GM12878 (cell line): ENCODE results near the gene GFM2. TPM values are rescaled to one million over a fixed set of nuclear protein-coding genes. Genes with fewer than 3 reads are reported as not detected.

Source experiments
- ATAC-seq: fragments of 200-7000 bp; cut with Tn5 transposase; 3 replicates; pipeline ENCODE4 v1.9.1; 2020; ENCODE audit warnings: mild to moderate bottlenecking, moderate library complexity
- BruUV-seq: library from RNA; stranded (reverse); fragments of 400-500 nt; replicated peaks from 2 replicates; lab custom pipeline; 2021; lab: Mats Ljungman, UMichigan
- CTCF ChIA-PET: fragments of 300-600 bp; sonication (Branson Sonifier 250); formaldehyde crosslinking; extraction: SDS; loops from one replicate; lab custom pipeline; 2021; ENCODE audit warnings: inconsistent platforms; lab: Yijun Ruan, JAX
- POLR2A ChIA-PET: fragments of 350-600 bp; formaldehyde crosslinking; extraction: SDS; loops from one replicate; lab custom pipeline; 2021; ENCODE audit warnings: inconsistent platforms; lab: Charles Lee
- RAD21 ChIA-PET: fragments of 300-600 bp; sonication (Branson Sonifier 250); formaldehyde crosslinking; loops from one replicate; lab custom pipeline; 2023; ENCODE audit warnings: antibody characterized with exemption; ENCODE audit not compliant: unreplicated experiment; lab: Charles Lee
- SMC1A ChIA-PET: fragments of 300-600 bp; sonication (Branson Sonifier 250); formaldehyde crosslinking; loops from one replicate; lab custom pipeline; 2023; ENCODE audit not compliant: unreplicated experiment, uncharacterized antibody; lab: Charles Lee
- DNase-seq: peaks from one replicate; pipeline ENCODE4 v3.0.0-alpha.2; 2011; ENCODE audit warnings: low read depth, low spot score
- FAIRE-seq: peaks from 3 replicates; lab custom pipeline; 2011; peaks lifted over from hg19 to GRCh38; lab: Jason Lieb, UNC
- H2AFZ ChIP-seq: 2 replicates; pipeline ENCODE4 v1.6.0; 2011; ENCODE audit warnings: low read depth, low read length, control low read depth; ENCODE audit not compliant: control insufficient read depth
- H3K27ac ChIP-seq: 2 replicates; pipeline ENCODE4 v1.5.1; 2011; ENCODE audit warnings: control low read depth; ENCODE audit not compliant: control insufficient read depth, insufficient read depth
- H3K27me3 ChIP-seq, 2 experiments: replicated peaks in 1 of 2; 2 replicates each; pipeline versions ENCODE4 v1.6.0 to v1.6.1; 2011; ENCODE audit warnings: low read length in 1 of 2; ENCODE audit not compliant: control insufficient read depth in 2 of 2, insufficient read depth in 2 of 2
- H3K36me3 ChIP-seq, 2 experiments: 2 replicates each; pipeline ENCODE4 v1.5.1; 2011; ENCODE audit warnings: low read length in 1 of 2; ENCODE audit not compliant: control insufficient read depth in 2 of 2, insufficient read depth in 2 of 2
- H3K4me1 ChIP-seq: 2 replicates; pipeline ENCODE4 v1.6.1; 2011; ENCODE audit warnings: mild to moderate bottlenecking, low read length, moderate library complexity, mixed read lengths; ENCODE audit not compliant: control insufficient read depth, insufficient read depth
- H3K4me2 ChIP-seq: 2 replicates; pipeline ENCODE4 v1.6.0; 2011; ENCODE audit warnings: control low read depth; ENCODE audit not compliant: control insufficient read depth, insufficient read depth
- H3K4me3 ChIP-seq: fragments of 200-600 bp; sonication (generic); 2 replicates; pipeline ENCODE4 v1.5.1; 2016
- H3K79me2 ChIP-seq: 2 replicates; pipeline ENCODE4 v1.6.0; 2011; ENCODE audit warnings: low read length; ENCODE audit not compliant: control insufficient read depth, insufficient read depth
- H3K9ac ChIP-seq: 2 replicates; pipeline ENCODE4 v1.8.0; 2011; ENCODE audit warnings: low read length, control low read depth, mixed read lengths; ENCODE audit not compliant: control insufficient read depth, insufficient read depth
- H3K9me3 ChIP-seq: replicated peaks from 3 replicates; pipeline ENCODE4 v1.5.1; 2011; ENCODE audit warnings: mild to moderate bottlenecking, low read length; ENCODE audit not compliant: control insufficient read depth, insufficient read depth
- H4K20me1 ChIP-seq: 2 replicates; pipeline ENCODE4 v1.6.0; 2011; ENCODE audit not compliant: control insufficient read depth, insufficient read depth
- CBX3 ChIP-seq: fragments of 200-600 bp; sonication (generic); IDR thresholded peaks from 2 replicates; pipeline ENCODE4 v1.6.1; 2016; ENCODE audit warnings: low read depth, borderline replicate concordance
- MTA2 ChIP-seq: fragments of 450-650 bp; IDR thresholded peaks from 2 replicates; pipeline ENCODE4 v1.6.1; 2016; ENCODE audit warnings: low read depth, mild to moderate bottlenecking, moderate library complexity
- NR2C1 ChIP-seq: fragments of 450-650 bp; IDR thresholded peaks from 2 replicates; pipeline ENCODE4 v1.6.1; 2017; ENCODE audit warnings: antibody characterized with exemption, mild to moderate bottlenecking, moderate library complexity
- ZNF687 ChIP-seq: fragments of 450-650 bp; IDR thresholded peaks from 2 replicates; pipeline ENCODE4 v1.6.1; 2017; ENCODE audit warnings: mild to moderate bottlenecking, moderate library complexity
- WGBS: methylation state at CpG from one replicate; pipeline ENCODE4 v1.1.6; 2016; ENCODE audit warnings: low lambda C conversion rate; ENCODE audit not compliant: insufficient replicate concordance, insufficient coverage; ENCODE audit errors: missing lambda C conversion rate; 5-methylcytosine and 5-hydroxymethylcytosine counted together
- in situ Hi-C: fragments of 300-500 bp; cut with MboI; formaldehyde crosslinking; loops from 9 replicates; pipeline ENCODE4 v1.14.3; 2018; ENCODE audit warnings: mixed read lengths
- intact Hi-C: fragments of 100-400 bp; cut with micrococcal nuclease; formaldehyde crosslinking; loops from one replicate; pipeline ENCODE4 v1.14.2; 2022; ENCODE audit not compliant: unreplicated experiment
- polyA plus RNA-seq, 11 experiments: library from polyadenylated mRNA; depleted of rRNA in 4 of 11; unstranded in 6 of 11; stranded (reverse) in 5 of 11; fragments of >200 nt; fragmentation: Nextera tagmentation in 4 of 11; fragmentation: Illumina TruSeq in 1 of 11; extraction: Ambion mirVana in 4 of 11; extraction: Trizol in 1 of 11; gene quantifications; 1 replicate in 1 of 11; 2 replicates in 10 of 11; pipeline versions ENCODE4 v1.2.1 to v1.2.3, GENCODE V29; 2011 to 2016; ENCODE audit warnings: inconsistent platforms in 2 of 11, missing spikeins in 2 of 11, low read depth in 1 of 11
- total RNA-seq, 4 experiments: library from RNA; depleted of rRNA in 3 of 4; stranded (reverse); fragments of >200 nt in 3 of 4; fragmentation: Illumina TruSeq in 1 of 4; extraction: Trizol in 1 of 4; gene quantifications; 2 replicates each; pipeline versions ENCODE4 v1.2.1 to v1.2.3, GENCODE V29; 2013 to 2021

Gene GFM2
- total and polyA plus RNA-seq, 10 of the 15 experiments (the other 5 are each of a cell fraction or from before 2014, with no cell fraction given), result 19.9 to 51.3 (median 32.7) TPM

DNA sequence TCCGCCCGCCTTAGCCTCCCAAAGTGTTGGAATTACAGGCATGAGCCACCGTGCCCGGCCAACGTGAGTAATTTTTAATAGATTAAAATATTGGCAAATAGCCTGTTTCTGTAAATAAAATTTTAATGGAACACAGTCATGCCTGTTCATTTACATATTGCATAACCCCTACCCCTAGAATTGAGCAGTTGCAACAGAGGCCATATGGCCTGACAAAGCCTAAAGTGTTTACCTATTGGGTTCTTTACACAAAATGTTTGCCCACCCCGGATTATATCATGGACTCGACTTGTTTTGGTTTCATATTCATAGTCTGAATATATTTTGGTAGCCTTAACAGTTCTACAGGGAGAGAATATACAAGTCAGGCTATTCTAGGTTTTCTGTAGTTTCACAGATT is 5.4 kb upstream of the GFM2 start:
- H3K9me3 ChIP-seq, result no peaks in the 10 kb centered on the region
- no peak overlapping the region for H3K4me2 ChIP-seq
- H3K4me3 ChIP-seq, result no peak overlapping the region
- no peak for TF ChIP-seq ZNF687
- TF ChIP-seq CBX3, result no peak
- no peak for TF ChIP-seq NR2C1
- no peak for TF ChIP-seq MTA2
- no TSS peak for BruUV-seq
- peaks cover 0 to 14% of the 10 kb centered on the region in 2 experiments; a peak in 3 of 4 replicates for H3K36me3 ChIP-seq
- no peak overlapping the region for H2AFZ ChIP-seq
- no peak overlapping the region for H3K27ac ChIP-seq
- intact Hi-C loops (no loop called here), in situ Hi-C loops (no loop called here)
- CTCF ChIA-PET, result interaction anchor here (0.7 kb wide), 1 partner anchor 32 kb away, joined by 3 read pairs; no protein-coding TSS in a partner anchor
- RAD21 ChIA-PET, result no interaction called here
- H3K27me3 ChIP-seq, result no peaks in the 10 kb centered on the region
- FAIRE-seq (no peak), ATAC-seq (no peak), DNase-seq (no peak)
- peaks cover 13% of the 10 kb centered on the region for H3K79me2 ChIP-seq
- POLR2A ChIA-PET, result no interaction called here
- H3K9ac ChIP-seq, result no peak overlapping the region
- SMC1A ChIA-PET, result interaction anchor here (0.6 to 0.7 kb wide), 2 partner anchors 13 to 98 kb away, joined by 3 read pairs; no protein-coding TSS in a partner anchor
- no peaks in the 10 kb centered on the region for H4K20me1 ChIP-seq
- peaks cover 6% of the 10 kb centered on the region for H3K4me1 ChIP-seq
- WGBS, result 98% methylated on average over 7 of the region's 7 CpGs
